NK-92 (cell line): Measurements from ENCODE around the gene PCDHA3.
"Not testable (repeated sequence)": the region's sequence is repeated elsewhere in the genome, so short reads cannot be mapped to it uniquely, and the experiment has no call there.

ENCODE experiments used
- DNase-seq: peaks from one replicate; lab custom pipeline; 2025; ENCODE audit not compliant: unreplicated experiment; lab: John Stamatoyannopoulos, UW

PCDHA3 gene

GRCh38 chr5:140800816-140801493, at the start of gene PCDHA3:
Gene PCDHA3, plus strand, starts transcription at chr5:140801057.
- DNase-seq, result no peak

GRCh38 chr5:140753561-140753960, 47.3 kb upstream of the PCDHA3 start:
- DNase-seq, result no peak

GRCh38 chr5:140764177-140764973, 36.5 kb upstream of the PCDHA3 start:
- DNase-seq, result no peak

- DNase-seq, result no peak
These were observed 33.4 kb upstream of the PCDHA3 start for GRCh38 chr5:140767444-140767843.

- no peak for DNase-seq
These were observed 20.3 kb upstream of the PCDHA3 start for GRCh38 chr5:140780512-140780911.

GRCh38 chr5:140785905-140786686, 14.8 kb upstream of the PCDHA3 start, which contains the start of gene PCDHA1:
Gene PCDHA1, plus strand, starts transcription at chr5:140786140.
- DNase-seq, result no peak

GRCh38 chr5:140787422-140787821, 13.4 kb upstream of the PCDHA3 start:
- DNase-seq, result not testable (repeated sequence)

GRCh38 chr5:140787849-140788504, 12.9 kb upstream of the PCDHA3 start:
- DNase-seq, result not testable (repeated sequence)

- no peak for DNase-seq
These were observed 9.8 kb upstream of the PCDHA3 start for GRCh38 chr5:140791089-140791488.

- no peak for DNase-seq
These were observed 6.1 kb upstream of the PCDHA3 start, which contains the start of gene PCDHA2 for GRCh38 chr5:140794595-140795258. Gene PCDHA2, plus strand, starts transcription at chr5:140794852.

- DNase-seq, result no peak
These were observed 5.6 kb upstream of the PCDHA3 start for GRCh38 chr5:140795259-140795641.

GRCh38 chr5:140796072-140796717, 4.7 kb upstream of the PCDHA3 start:
- not testable (repeated sequence) for DNase-seq

GRCh38 chr5:140796718-140797095, 4.2 kb upstream of the PCDHA3 start:
- DNase-seq, result no peak

GRCh38 chr5:140801494-140801841, 611 bp downstream of the PCDHA3 start:
- DNase-seq, result no peak

- not testable (repeated sequence) for DNase-seq
These were observed 1.5 kb downstream of the PCDHA3 start for GRCh38 chr5:140802381-140802780.

GRCh38 chr5:140802781-140803271, 2.0 kb downstream of the PCDHA3 start:
- no peak for DNase-seq

- DNase-seq, result no peak
These were observed 6.2 kb downstream of the PCDHA3 start, which contains the start of gene PCDHA4 for GRCh38 chr5:140806834-140807775. Gene PCDHA4, plus strand, starts transcription at chr5:140807068.

- DNase-seq, result not testable (repeated sequence)
These were observed 7.5 kb downstream of the PCDHA3 start for GRCh38 chr5:140808241-140808888.
